HG03097 (cell line): Measurements from ENCODE around the gene KDM2A.
"Not testable (repeated sequence)": the region's sequence is repeated elsewhere in the genome, so short reads cannot be mapped to it uniquely, and the experiment has no call there.

ENCODE experiments used
- ATAC-seq: cut with Tn5 transposase; IDR thresholded peaks from one replicate; pipeline ENCODE4 v1.9.1; 2021; ENCODE audit not compliant: unreplicated experiment, low FRiP score

KDM2A gene

DNA sequence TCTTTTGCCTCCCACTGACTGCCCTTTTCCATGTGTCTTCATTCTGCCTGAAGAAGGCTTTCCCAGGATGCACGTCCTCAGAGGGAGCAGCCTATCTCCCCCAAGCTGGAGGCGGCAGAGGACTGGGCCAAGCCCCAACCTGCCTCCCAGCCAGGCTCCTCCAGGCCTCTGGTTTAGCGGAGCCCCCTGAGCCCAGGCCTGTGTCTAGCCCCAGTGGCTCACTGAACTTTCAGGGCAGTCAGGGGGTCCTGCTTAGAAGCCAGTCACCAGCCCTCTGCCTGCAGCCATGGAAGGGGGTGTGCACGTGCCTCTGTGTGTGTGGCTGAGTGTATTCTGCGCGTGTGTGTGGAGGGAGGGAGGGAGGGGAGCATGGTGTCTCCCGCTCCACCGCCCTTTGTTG, 136.8 kb downstream of the KDM2A start:
- ATAC-seq: no peak

DNA sequence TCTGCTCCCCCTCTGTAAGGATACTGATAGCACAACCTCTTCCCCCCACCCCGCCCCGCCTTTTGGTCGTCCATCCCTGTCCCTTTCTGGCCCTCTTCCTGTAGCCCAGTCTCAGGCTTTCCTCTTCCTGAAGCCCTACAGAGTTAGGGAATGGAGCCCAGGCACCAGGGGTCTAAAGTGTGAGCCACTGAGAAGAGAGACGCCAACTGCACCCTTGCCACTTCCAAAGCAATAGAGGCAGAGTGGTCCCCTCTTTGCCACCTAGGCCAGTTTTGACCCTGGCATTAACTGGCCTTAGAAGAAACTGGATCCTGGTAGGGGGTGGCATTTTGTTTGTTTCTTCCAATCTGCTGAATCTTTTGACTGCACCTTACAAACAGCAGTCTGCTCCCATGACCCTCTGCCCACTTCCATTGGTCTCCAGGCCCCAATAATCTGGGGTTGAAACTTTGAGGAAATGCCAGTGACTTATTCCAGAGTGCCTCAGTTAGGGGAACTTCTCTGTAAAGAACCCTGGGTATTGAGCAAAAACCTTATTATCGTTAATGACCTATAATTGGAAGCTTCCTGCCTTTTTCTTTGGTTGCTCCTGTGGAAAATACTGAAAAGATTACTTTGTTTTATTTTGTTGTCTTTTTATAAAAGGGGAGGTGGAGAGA, 137.5 kb downstream of the KDM2A start:
- no peak for ATAC-seq

DNA sequence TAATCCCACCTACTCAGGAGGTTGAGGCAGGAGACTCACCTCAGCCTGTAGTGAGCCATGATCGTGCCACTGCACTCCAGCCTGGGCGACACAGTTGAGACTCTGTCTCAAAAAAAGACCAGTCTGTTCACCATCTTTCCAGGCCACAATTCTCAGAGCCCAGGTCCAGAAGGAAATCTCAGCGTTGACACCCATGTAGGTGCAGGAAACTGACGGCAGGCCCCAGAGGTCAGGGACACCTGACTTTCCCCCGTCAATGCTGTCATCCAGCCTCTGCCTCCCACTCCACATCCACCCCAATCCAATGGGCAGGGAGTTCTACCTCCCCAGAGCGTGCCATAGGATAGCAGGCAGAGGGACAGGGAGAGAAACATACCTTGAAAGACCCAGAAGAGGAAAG, 141.3 kb downstream of the KDM2A start:
- ATAC-seq: no peak

DNA sequence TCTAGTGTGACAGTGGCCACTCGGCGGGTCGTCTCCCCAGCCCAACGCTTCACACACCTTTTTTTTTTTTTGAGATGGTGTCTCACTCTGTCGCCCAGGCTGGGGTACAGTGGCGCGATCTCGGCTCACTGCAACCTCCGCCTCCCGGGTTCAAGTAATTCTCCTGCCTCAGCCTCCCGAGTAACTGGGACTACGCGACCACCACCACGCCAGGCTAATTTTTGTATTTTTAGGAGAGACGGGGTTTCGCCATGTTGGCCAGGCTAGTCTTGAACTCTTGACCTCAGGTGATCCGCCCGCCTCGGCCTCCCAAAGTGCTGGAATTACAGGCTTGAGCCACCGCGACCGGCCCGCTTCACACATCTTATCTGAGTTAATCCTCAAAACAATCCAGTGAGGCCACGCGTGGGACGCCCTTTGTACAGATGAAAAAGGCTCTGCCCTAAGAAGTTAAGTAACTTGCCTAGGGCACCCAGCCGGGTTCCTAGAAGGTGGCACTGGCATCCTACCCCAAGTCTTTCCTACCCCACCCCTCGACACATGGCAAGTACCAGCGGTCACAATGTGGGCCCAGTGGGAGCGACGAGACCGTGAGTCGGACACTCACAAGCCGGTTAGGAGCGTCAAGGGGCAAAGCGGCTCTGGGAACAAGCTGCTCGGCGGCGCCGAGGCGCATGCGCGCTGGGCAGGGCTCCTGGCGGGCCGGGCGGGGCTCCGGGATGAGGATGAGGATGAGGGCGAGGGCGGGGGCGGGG, 142.0 kb downstream of the KDM2A start:
- not testable (repeated sequence) for ATAC-seq

DNA sequence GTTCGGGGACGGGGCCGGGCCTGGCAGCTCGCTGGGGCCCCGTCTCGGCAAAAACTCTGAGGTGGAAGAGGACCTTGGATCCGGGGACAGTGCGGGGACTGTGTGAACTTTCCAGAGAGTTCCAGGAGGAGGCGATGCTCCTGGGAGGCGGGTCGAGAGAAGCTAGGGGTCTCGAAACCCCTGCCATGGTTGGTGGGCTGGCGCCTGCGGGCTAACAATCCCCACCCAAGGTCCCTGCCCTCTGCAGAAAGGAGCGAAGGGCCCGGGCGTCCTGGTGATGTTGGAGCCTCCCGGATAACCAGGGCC, 142.5 kb downstream of the KDM2A start:
- ATAC-seq: no peak

DNA sequence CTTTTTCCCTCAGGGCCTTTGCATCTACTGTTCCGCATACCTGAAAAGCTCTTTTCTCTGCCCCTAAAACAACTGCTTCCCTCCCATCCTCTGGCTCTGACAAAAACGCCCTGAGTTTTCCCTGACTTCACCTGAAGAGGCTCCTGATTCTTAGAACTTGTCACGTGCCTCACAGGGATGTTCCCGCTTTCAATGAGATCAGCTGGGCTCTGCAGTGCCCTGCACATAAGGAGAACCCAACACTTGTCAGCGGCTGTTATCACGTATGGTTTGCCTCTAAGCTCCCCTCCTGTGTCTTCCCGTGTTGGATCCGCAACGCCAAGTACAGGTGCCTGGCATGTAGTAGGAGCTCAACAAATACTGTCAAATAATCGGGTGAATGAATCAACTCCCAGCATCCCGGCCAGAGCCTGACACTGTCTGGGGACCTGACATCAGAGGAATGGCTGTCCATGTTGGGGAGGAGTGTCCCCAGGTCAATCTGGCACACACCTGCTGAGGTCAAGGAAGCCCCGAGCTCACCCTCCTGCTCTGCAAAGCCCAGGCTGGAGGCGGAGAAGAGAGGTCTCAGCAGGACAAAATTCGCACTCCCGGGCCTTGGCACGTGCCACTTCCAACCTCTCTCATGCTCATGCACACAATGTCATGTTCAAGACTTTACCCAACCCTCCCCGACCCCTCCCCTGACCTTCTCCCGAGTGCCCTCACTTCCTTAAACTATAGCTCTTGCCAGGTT, 143.1 kb downstream of the KDM2A start:
- no peak for ATAC-seq

DNA sequence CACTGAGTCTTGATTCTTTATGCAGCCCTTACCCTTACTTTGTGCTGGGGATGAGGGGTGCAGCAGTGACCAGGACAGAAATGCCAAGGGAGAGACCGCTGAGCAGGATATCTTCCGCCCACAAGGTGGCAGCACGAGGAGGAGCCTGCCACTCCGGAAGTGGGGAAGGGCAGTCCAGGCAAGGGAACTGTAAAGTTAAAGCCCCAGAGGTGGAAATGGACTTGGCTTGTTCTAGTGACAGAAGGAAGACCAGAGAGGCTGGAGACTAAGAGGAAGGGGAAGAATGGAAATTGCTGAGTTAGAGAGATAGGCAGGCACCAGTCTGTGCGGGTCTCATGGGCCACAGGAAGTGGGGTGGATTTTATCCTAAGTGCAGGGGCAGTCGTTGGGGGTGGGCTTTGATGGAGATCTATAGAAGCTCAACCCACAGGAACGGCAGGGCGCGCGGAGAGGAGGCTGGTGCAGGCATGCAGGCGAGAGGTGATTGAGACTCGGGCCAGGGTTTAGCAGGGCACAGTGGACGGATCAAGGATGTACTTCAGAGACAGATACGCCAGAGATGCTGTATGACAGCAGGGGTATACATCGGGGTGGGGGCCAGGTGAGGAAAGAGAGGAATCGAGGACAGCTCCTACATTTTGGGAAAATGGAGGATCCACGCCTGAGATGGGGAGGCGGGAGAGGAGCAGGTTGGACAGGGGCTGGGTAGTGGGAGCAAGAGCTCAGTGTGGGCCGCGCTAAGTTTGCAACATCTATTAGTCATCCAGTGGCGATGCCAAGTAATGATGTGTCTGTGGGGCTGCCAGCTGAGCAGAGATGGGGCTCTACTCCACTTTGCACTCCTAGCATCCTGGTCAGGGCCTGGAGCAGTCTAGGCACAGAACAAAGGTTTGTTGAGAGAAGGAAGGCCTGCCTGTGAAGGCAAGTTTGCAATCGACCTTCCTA, 143.9 kb downstream of the KDM2A start:
- peak; percentile 37 for ATAC-seq

DNA sequence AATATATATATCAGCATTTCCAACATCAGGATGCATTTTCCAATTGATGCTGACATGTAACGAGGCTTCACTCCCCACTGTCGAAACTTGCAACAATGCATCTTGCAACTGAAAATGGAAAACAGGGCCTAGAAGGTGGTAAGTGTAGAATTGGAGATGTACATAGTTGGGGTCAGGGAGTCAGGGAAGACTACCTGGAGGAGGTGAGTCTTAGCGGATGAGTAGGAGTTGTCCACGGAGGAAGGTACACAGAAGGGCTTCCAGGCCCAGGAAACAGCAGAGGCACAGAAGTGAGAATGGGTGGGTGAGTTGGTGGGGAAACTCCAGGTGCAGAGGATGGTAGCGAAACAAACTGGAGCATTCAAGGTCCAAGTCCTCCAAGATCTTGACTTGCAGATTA, 145.2 kb downstream of the KDM2A start:
- ATAC-seq: no peak

DNA sequence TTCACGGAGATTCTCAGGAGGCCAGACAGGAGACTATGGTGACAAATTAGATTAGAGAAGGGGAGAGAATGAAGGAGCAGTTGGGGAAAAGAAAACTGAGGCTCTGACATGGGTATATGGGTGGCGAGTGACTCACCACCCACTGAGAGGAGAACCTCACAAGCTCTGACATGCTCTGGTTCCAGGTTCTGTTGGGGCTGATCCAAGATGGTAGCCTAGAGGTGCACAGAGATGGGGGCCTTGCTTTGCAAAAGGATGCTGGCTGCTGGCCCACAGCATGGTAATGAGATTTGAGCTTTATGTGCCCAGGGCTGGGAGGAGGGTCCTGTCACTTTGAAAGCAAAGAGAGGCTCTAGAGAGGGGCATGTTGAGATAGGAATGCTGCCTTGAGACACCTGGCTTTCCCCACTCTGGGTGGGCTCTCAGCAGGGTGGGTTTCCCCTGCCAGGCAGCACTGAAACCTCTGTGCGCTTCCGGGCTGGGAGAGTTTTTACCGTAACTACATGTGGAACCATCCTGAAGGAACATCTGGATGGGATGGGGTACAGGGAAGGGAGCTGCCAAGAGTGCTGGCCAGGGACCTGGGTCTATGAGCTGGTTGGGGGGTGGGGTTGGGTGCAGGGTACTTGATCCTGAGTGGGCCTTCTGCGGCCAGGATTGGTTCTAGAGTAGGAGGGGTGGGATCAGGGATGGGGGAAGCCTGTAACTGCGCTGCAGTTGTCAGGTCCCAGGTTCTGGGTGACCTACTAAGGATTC, 146.0 kb downstream of the KDM2A start:
- ATAC-seq: no peak

DNA sequence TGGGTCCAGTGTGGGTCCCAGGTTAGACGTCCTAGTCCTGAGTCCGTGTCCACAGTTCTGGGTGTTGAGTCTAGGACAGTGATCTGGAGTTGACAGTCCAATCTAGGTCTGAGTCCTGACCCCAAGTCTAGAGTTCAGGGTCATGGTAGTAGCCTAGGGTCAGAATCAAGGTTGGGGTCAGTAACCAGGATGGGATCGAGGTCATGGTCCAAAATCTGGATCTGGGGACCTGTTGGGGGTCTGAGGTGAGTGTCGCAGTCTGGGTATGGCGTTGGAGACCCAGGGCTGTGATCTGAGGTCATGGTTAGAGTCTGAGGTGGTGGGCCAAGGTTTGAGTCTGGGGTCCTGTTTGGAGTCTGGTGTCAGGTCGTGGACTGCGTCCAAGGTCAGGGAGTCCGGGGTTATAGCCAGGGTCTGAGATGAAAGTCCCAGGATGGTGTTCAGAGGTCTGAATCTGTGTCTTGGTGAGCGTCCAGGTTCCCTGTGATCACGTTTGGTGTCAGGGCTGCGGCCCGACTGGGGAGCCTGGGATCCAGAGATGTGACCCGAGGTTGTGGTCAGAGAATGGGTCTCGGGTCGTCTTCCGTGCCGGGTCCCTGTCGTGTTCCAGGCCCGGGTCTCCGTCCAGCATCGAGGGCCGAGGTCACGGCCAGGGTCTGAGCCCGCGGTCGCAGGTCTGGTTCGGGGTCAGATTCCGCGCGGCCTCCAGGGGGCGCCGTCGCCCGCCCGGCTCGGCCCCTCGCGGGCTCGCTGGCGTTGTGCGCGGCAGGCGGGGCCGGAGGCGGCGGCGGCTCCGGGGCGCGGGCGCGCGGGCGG, 146.8 kb downstream of the KDM2A start:
- ATAC-seq: no peak

DNA sequence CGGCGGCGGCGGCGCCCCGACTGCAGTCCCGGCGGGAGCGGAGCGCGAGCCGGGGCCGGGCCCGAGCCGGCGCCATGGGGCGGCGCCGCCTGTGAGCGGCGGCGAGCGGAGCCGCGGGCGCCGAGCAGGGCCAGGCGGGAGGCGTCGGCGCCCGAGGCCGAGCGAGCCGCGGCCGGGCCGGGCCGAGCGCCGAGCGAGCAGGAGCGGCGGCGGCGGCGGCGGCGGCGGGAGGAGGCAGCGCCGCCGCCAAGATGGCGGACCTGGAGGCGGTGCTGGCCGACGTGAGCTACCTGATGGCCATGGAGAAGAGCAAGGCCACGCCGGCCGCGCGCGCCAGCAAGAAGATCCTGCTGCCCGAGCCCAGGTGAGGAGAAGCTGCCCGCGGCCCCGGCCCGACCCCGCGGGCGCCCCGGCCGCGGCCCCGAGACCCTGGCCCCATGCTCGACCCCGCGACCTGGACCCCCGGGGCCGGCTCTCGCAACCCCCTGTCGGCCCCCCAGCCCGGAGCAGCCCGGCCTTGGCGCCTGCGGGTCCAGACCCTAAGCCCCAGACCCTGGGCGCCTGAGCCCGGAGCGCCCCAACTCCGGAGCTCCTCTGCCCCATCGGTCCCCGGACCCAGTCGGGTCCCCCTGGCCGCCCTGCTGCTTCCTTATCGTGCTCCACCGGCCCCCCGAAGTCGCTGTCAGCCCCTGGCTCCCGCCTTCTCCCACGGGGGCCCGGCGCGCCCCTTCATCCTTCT, 147.6 kb downstream of the KDM2A start, which contains the start of gene GRK2:
Gene GRK2 (plus strand): TSS at position 25 of the 739 bp plus-strand sequence. CDS start 227 bp downstream, at position 252.
- ATAC-seq: no peak

DNA sequence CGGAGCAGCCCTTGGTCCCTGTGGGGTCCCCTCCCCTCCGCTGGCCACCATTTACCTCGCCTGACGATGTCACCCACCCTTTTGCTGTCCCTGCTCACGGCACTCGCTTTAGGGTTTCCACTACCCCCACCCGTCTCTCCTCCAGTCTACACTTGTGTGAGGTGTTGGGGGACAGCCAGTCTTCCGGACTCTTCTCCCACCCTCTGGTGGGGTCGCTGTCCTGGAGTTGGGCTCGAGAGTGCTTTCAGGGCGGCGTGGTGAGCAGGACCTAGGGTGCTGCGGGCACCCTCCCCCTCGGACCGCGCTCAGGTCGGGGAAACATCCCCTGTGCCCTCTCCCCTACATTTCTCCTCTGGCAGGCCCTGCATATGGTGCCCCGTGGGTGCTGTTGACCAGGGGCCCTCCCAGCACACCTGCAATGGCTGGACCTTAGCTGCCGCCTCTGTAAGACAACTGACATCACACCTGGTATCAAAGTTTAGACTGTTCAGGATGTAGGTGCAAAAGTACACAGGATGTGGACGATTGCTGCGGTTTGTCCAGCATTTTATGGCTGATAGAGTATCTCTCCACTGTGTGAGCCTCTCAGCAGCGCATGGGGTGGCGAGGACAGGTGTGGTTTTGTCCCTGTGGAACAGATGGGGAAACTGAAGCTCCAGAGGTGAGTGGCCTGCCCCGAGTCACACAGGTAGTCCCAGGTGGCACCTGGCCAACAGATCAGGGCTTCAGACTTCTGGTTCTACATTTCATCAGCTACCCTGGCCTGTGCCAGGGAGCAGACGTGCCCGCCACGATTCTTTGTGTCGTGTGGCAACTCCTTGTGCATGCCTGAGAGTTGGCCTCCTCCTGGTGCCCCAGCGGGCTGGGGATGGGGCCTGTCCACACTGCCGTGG, 148.4 kb downstream of the KDM2A start:
- ATAC-seq: no peak

DNA sequence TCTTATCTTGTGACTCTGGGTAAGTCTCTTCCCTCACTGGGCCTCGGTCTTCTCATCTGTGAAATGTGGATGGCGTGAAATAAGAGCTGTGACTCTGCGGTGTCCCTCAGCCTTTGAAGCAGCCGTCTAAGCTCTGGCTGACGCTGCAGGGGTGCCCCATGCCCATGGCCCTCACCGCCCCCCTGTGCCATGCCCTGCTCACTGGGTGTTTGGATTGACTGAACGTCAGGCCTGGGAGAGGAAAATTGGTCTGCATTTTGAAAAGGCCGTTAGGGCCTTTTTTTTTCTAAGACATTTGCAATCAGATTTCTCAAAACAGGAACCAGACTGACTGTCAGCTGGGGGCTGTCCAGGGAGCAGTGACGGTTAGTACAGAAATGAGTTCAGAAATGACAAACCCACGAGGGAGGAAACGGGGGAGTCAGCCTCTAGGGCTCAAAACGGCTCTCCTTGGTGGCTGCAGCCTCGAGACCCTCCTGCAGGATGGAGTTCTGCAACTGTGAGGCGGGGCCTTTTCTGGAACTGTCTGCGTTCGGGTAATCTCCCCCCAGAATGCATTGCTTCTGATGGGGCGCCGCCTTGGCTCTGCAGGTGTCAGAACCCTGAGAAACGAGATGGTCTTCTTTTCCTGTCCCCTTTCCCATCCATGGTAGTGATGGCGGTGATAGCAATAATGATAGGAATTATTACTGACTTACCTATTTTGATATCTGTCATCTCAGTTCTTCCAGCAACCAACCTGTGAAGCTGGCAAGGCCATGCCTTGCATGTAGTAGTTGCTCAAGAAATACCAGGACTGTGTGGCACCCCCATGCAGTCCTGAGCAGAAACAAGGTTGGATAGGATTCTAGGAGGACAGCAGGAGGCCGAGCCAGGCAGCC, 149.3 kb downstream of the KDM2A start:
- peak; percentile 20 for ATAC-seq

DNA sequence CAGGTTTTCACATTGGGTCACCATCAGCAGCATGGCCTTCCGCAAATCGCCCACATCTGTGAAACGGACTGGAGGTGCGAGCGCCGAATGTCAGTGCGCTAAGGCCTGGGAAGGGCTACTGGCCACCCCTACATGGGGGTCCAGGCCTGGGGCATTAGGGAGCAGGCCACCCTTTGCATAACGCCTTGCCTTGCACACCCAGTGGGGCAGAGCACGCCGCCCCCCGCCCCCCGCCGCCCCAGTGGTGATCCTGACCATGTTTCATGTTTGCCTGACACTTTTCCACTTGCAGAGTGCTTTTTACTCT, 149.9 kb downstream of the KDM2A start:
- no peak for ATAC-seq

DNA sequence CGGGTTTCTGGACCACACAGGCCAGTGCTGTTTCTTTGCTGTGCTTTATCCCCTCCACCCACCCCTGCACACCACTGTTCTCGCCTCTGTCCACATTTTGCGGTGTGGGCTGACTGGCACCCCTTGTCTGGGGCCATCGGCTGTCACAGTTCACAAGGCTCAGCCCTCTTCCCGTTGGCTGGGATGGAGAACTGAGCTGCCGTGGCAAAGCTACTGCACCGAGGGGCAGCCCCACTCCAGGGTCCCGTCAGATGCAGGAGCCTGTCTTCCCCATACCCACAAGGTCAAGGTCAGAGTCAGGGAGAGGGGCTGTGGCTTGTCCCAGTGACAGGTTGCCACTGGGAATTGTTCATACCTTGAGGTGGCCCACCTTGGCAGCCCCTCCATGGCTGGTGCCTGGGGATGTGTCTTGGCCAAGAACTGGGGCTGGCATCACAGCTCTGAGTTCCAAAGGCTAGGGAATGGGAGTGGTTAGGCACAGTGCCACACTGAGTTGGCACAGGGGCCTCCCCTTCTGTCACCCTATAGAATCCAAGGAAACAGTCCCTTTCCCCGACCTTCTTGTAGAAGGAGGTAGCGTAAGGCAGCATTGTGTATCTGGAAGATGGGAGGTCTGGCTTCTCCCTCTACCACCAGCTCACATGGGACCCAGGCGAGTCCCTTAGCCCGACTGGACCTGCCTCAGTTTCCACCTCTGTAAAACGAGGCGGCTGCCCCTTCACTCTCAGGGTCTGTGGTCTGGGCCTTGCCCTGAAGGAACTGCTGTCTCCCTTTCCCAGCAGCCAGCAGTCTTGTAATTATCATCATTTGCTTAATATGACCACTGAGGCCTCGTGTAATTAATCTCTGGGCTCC, 150.6 kb downstream of the KDM2A start:
- ATAC-seq: no peak
